Measurements from ENCODE around the gene ZDHHC14. TPM values are rescaled to one million over a fixed set of nuclear protein-coding genes. Genes with fewer than 3 reads are reported as not detected.

ZDHHC14 gene
- total RNA-seq, 1 experiment from 2014 or later = 3.2 TPM

- no peaks in the 10 kb centered on the region for H3K9me3 Mint-ChIP-seq (ENCODE audit: unreplicated experiment)
- no peaks in the 10 kb centered on the region for H3K27me3 Mint-ChIP-seq (ENCODE audit: insufficient read depth, unreplicated experiment)
- BruUV-seq (replicated peaks) = no TSS peak
- intact Hi-C loops (cut with micrococcal nuclease) = no loop called here
- no peak for DNase-seq (ENCODE audit: unreplicated experiment)
- no peaks in the 10 kb centered on the region for H3K36me3 Mint-ChIP-seq (ENCODE audit: insufficient read depth, unreplicated experiment)
- H3K4me3 Mint-ChIP-seq (ENCODE audit: unreplicated experiment) = no peak overlapping the region
- CTCF ChIA-PET = no interaction called here
- H3K27ac Mint-ChIP-seq (ENCODE audit: low read depth, unreplicated experiment) = no peak overlapping the region
- H3K4me1 Mint-ChIP-seq (ENCODE audit: insufficient read depth, unreplicated experiment) = no peaks in the 10 kb centered on the region
- TF ChIP-seq, protein P1, sequence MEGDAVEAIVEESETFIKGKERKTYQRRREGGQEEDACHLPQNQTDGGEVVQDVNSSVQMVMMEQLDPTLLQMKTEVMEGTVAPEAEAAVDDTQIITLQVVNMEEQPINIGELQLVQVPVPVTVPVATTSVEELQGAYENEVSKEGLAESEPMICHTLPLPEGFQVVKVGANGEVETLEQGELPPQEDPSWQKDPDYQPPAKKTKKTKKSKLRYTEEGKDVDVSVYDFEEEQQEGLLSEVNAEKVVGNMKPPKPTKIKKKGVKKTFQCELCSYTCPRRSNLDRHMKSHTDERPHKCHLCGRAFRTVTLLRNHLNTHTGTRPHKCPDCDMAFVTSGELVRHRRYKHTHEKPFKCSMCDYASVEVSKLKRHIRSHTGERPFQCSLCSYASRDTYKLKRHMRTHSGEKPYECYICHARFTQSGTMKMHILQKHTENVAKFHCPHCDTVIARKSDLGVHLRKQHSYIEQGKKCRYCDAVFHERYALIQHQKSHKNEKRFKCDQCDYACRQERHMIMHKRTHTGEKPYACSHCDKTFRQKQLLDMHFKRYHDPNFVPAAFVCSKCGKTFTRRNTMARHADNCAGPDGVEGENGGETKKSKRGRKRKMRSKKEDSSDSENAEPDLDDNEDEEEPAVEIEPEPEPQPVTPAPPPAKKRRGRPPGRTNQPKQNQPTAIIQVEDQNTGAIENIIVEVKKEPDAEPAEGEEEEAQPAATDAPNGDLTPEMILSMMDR (IDR thresholded peaks at IDR 0.05; ENCODE audit: unreplicated experiment) = no peak
- POLR2A ChIA-PET = no interaction called here
These were observed 111.8 kb downstream of the ZDHHC14 start for GRCh38 chr6:157492741-157493140.

DNA sequence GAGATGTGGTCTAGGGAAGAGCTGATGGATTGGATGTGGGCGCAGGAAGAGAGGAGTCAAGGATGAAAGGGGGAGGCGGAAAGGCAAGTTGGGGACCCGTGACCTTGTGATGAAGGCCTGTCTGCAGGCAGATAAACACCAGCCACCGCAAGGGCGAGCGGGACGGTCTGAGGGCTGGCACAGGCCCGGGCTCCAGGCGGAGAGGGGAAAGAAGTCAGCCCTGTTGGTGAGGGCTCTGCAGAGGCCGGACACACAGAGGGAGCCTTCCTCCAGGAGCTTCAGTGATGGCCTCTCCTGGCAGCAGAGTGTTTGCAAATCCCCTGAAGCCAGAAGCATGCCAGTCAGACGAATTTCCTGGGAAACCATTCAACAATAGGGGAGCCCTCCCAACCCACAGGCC lies 112.2 kb downstream of the ZDHHC14 start:
- Mint-ChIP-seq H3K36me3 (ENCODE audit: insufficient read depth, unreplicated experiment) (no peaks in the 10 kb centered on the region), H3K4me1 (ENCODE audit: insufficient read depth, unreplicated experiment) (no peaks in the 10 kb centered on the region), H3K27me3 (ENCODE audit: insufficient read depth, unreplicated experiment) (no peaks in the 10 kb centered on the region), H3K4me3 (ENCODE audit: unreplicated experiment) (no peak overlapping the region), H3K9me3 (ENCODE audit: unreplicated experiment) (no peaks in the 10 kb centered on the region), H3K27ac (ENCODE audit: low read depth, unreplicated experiment) (no peak overlapping the region)
- TF ChIP-seq, protein P1 (IDR thresholded peaks at IDR 0.05; ENCODE audit: unreplicated experiment) = no peak
- POLR2A ChIA-PET = no interaction called here
- no peak for DNase-seq (ENCODE audit: unreplicated experiment)
- BruUV-seq (replicated peaks) = no TSS peak
- CTCF ChIA-PET = no interaction called here
- intact Hi-C loops (cut with micrococcal nuclease) = no loop called here

GRCh38 chr6:157493576-157493975 lies 112.6 kb downstream of the ZDHHC14 start:
- no peaks in the 10 kb centered on the region for H3K36me3 Mint-ChIP-seq (ENCODE audit: insufficient read depth, unreplicated experiment)
- intact Hi-C loops (cut with micrococcal nuclease) = no loop called here
- no TSS peak for BruUV-seq (replicated peaks)
- CTCF ChIA-PET = no interaction called here
- H3K4me1 Mint-ChIP-seq (ENCODE audit: insufficient read depth, unreplicated experiment) = no peaks in the 10 kb centered on the region
- no peaks in the 10 kb centered on the region for H3K9me3 Mint-ChIP-seq (ENCODE audit: unreplicated experiment)
- no peak for DNase-seq (ENCODE audit: unreplicated experiment)
- no peaks in the 10 kb centered on the region for H3K27me3 Mint-ChIP-seq (ENCODE audit: insufficient read depth, unreplicated experiment)
- H3K4me3 Mint-ChIP-seq (ENCODE audit: unreplicated experiment) = no peak overlapping the region
- POLR2A ChIA-PET = no interaction called here
- no peak overlapping the region for H3K27ac Mint-ChIP-seq (ENCODE audit: low read depth, unreplicated experiment)
- TF ChIP-seq, protein P1 (IDR thresholded peaks at IDR 0.05; ENCODE audit: unreplicated experiment) = no peak

DNA sequence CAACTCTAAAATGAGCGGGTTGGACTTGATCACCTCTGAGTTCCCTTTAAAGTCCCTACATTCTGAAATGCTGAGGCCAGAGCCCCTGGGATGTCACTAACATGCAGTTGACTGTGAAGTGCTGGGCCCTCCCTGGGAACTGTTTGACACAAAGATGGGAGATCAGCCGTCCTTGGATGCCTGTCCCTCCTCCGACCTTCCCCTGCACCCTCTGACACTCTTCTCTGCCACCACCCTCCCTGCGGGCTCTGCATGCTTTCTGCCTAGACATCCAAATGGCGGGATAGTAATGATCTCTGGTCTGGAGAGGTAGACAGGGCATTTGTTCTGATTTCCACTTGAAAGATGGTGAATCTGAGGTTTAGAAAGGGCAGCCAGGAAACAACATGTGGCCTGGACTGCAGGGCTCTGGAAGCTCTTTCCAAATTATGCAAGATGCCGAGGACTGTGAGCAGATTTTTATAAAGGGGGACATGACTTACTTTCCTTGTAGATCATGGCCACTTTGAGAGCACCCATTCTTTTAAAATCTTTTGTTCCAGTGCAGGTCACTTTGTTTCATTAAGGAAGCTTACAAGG lies 113.2 kb downstream of the ZDHHC14 start:
- no TSS peak for BruUV-seq (replicated peaks)
- Mint-ChIP-seq H3K4me1 (ENCODE audit: insufficient read depth, unreplicated experiment) (no peaks in the 10 kb centered on the region), H3K9me3 (ENCODE audit: unreplicated experiment) (no peaks in the 10 kb centered on the region), H3K27ac (ENCODE audit: low read depth, unreplicated experiment) (no peak overlapping the region), H3K27me3 (ENCODE audit: insufficient read depth, unreplicated experiment) (no peaks in the 10 kb centered on the region), H3K36me3 (ENCODE audit: insufficient read depth, unreplicated experiment) (no peaks in the 10 kb centered on the region), H3K4me3 (ENCODE audit: unreplicated experiment) (no peak overlapping the region)
- ChIA-PET POLR2A (no interaction called here), CTCF (interaction anchor here (0.6 to 0.7 kb wide), 2 partner anchors 77 to 174 kb away, joined by 3 to 4 read pairs; no protein-coding TSS in a partner anchor)
- TF ChIP-seq, protein P1 (IDR thresholded peaks at IDR 0.05; ENCODE audit: unreplicated experiment) = no peak
- intact Hi-C loops (cut with micrococcal nuclease) = no loop called here
- DNase-seq (ENCODE audit: unreplicated experiment) = no peak

Measured in MCF 10A (cell line).